GM12875 (cell line): ENCODE measurements around the gene GRM4.

Experiments
- H3K4me3 ChIP-seq: one replicate; pipeline ENCODE4 v1.5.1; 2011; ENCODE audit warnings: low read depth, low read length, control low read depth
- CTCF ChIP-seq: IDR thresholded peaks from 2 replicates; pipeline ENCODE4 v1.5.1; 2011; ENCODE audit warnings: low read depth, mild to moderate bottlenecking, control low read depth, inconsistent platforms, low read length, moderate library complexity, borderline replicate concordance; ENCODE audit not compliant: insufficient read depth

GRM4 gene

GRCh38 chr6:34093854-34094430 lies 51.9 kb downstream of the GRM4 start:
- TF ChIP-seq CTCF = no peak
- no peak overlapping the region for H3K4me3 ChIP-seq

DNA sequence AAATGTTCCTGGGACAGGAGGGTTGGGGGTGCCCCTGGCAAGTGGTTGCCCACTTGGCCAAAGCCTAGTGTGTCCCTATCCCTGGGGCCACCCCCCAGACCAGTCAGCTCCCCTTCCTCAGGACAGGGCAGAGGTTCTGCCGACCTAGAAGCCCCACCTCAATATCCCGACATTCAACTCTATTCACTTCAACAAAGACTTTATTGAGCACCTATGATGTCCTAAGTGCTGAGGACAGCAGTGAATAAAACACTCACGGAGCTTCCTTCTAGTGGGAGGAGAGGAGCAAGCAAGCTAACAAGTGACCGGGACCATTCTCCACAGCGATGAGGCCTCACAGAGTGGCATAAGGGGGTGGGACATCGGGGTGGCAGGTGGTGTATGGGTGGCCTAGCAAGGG lies 52.7 kb downstream of the GRM4 start:
- no peak overlapping the region for H3K4me3 ChIP-seq
- no peak for TF ChIP-seq CTCF

DNA sequence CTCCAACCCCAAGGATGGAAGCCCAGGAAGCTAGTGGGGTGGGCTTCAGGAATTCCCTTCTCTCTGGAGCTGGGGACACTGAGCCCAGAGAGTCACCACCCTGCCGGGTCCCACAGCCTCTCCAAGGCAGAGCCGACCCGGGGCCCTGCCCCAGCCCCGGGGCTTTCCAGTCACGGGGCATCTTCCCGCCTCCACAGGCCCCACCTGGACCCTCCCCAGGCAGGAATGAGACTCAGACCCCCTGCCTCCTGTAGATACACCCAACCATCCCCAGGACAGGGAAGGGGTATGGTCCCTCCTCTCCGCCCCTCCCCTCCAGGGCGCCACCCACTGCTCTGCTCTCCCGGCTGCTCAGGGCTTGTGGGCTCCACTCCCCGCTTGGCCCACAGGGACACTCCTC lies 53.3 kb downstream of the GRM4 start:
- H3K4me3 ChIP-seq = no peak overlapping the region
- TF ChIP-seq CTCF = no peak

GRCh38 chr6:34090935-34091334 lies 55.0 kb downstream of the GRM4 start:
- no peak overlapping the region for H3K4me3 ChIP-seq
- TF ChIP-seq CTCF = no peak

GRCh38 chr6:34090529-34090928 lies 55.4 kb downstream of the GRM4 start:
- TF ChIP-seq CTCF = no peak
- no peak overlapping the region for H3K4me3 ChIP-seq

DNA sequence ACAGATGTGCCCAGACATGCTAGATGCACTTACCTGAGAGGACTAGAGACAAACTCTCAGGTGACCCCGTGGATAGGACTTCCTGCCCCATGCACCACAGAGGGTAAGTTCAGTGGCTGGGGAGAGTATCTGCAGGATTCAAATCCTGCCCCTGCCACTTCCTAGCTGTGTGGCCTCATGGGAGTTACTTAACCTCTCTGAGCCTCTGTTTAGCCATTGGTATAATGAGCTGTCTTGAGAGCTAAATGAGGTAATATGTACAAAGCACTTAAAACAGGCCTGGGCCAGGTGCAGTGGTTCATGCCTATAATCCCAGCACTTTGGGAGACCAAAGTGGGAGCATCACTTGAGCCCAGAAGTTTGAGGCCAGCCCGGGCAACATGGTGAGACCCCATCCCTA lies 59.3 kb downstream of the GRM4 start:
- H3K4me3 ChIP-seq = no peak overlapping the region
- no peak for TF ChIP-seq CTCF

DNA sequence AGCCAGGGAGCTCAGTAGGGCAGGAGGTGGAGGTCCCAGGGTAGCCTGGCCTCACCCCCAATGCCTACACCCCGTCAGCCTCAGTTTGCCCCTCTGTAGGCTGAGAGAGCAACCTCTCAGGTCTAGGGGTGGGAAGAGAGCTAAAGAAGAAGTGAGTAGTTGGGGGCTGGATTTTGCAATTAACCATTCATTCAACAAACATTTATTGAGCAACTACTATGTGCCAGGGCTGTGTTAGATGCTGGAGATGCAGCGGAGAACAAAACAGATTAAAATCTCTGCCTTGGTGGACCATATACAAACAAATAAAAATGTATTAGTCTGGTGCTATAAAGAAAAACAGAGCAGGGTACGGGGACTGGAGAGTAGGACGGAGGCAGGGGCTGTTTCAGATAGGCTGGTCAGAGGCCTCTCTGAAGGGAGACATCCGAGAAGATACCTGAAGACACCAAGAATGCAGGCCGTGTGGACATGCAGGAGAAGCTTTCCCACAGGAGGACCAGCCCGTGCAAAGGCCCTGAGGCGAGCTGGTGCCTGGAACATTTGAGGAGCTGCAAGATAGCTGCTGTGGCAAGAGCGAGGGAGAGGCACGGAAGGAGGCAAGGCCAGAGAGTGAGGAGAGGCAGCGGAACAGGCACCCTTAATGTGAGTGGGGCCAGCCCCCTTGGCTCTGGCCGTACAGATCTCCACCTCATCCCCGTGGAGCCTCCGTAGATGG lies 60.3 kb downstream of the GRM4 start:
- no peak overlapping the region for H3K4me3 ChIP-seq
- TF ChIP-seq CTCF = no peak
